ENCODE results near the gene TNN. TPM values are rescaled to one million over a fixed set of nuclear protein-coding genes. Genes with fewer than 3 reads are reported as not detected.

TNN gene
- polyA plus RNA-seq, 1 donor (not counting 4 experiments of a cell fraction or from before 2014, with no cell fraction given): not detected

DNA sequence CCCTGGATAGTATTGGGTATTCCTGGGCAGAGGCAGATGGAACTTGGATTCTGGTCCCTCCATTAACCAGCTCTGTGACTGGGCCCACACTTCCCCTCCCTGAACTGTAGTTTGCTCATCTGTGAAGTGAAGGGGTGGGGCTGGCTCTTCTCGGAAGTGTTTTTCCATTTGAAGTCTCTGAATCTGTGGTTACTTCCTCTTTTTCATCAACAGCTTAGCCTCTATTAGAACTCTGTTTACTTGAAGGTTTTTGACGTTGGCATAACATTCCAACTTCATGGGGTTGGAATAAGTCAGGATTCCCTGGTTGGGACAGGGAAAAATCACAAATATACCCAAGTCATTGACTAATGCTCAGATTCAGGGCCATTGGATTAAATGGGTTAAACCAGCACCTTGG, 121.3 kb downstream of the TNN start:
- Histone ChIP-seq H2AFZ (ENCODE audit: control insufficient read depth, low read length) (no peak overlapping the region), H3K9ac (ENCODE audit: control insufficient read depth, extremely low read depth, insufficient read depth, low read length) (no peak overlapping the region), H3K4me2 (ENCODE audit: control insufficient read depth, extremely low read depth, insufficient read depth, low read depth, low read length) (peak overlapping the region; percentile 17), H4K20me1 (ENCODE audit: control insufficient read depth, extremely low read depth, insufficient read depth, low read length) (peaks cover 7% of the 10 kb centered on the region), H3K4me3 (ENCODE audit: control insufficient read depth in 2 of 3, extremely low read depth in 1 of 3, insufficient read depth in 2 of 3, low read depth in 1 of 3, low read length in 3 of 3) (no peak overlapping the region), H3K79me2 (ENCODE audit: control insufficient read depth, insufficient read depth, low read length) (peaks cover 85% of the 10 kb centered on the region), H3K27ac (ENCODE audit: control insufficient read depth, insufficient read depth, low read length) (no peak overlapping the region), H3K27me3 (ENCODE audit: control insufficient read depth, extremely low read depth, insufficient read depth, low read length) (no peaks in the 10 kb centered on the region), H3K4me1 (ENCODE audit: control insufficient read depth, extremely low read depth, insufficient read depth, low read length) (peaks cover 33% of the 10 kb centered on the region), H3K36me3 (ENCODE audit: control insufficient read depth in 2 of 2, extremely low read depth in 1 of 2, insufficient read depth in 2 of 2, low read length in 2 of 2) (peaks cover 7 to 28% of the 10 kb centered on the region in 2 experiments), H3K9me3 (ENCODE audit: control insufficient read depth, low read depth, low read length) (no peaks in the 10 kb centered on the region), H3K9me1 (ENCODE audit: control insufficient read depth, extremely low read depth, insufficient read depth, low read length) (no peaks in the 10 kb centered on the region)
- FAIRE-seq (peak; percentile 20), DNase-seq (ENCODE audit: low read depth, low spot score) (no peak)
- dilution Hi-C loops (cut with MboI; ENCODE audit: extremely low pct_ligation_motif_present, low sequenced_read_pairs): no loop called here
- TF ChIP-seq EZH2 (IDR thresholded peaks at IDR 0.05; ENCODE audit: low read length): no peak
- TF ChIP-seq, protein P1, sequence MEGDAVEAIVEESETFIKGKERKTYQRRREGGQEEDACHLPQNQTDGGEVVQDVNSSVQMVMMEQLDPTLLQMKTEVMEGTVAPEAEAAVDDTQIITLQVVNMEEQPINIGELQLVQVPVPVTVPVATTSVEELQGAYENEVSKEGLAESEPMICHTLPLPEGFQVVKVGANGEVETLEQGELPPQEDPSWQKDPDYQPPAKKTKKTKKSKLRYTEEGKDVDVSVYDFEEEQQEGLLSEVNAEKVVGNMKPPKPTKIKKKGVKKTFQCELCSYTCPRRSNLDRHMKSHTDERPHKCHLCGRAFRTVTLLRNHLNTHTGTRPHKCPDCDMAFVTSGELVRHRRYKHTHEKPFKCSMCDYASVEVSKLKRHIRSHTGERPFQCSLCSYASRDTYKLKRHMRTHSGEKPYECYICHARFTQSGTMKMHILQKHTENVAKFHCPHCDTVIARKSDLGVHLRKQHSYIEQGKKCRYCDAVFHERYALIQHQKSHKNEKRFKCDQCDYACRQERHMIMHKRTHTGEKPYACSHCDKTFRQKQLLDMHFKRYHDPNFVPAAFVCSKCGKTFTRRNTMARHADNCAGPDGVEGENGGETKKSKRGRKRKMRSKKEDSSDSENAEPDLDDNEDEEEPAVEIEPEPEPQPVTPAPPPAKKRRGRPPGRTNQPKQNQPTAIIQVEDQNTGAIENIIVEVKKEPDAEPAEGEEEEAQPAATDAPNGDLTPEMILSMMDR (optimal IDR thresholded peaks at IDR 0.05 in 1 of 3, IDR thresholded peaks at IDR 0.05 in 1 of 3, conservative IDR thresholded peaks at IDR 0.05 in 1 of 3; ENCODE audit: extremely low read depth in 1 of 3, insufficient read depth in 2 of 3, low read length in 3 of 3): no peak

DNA sequence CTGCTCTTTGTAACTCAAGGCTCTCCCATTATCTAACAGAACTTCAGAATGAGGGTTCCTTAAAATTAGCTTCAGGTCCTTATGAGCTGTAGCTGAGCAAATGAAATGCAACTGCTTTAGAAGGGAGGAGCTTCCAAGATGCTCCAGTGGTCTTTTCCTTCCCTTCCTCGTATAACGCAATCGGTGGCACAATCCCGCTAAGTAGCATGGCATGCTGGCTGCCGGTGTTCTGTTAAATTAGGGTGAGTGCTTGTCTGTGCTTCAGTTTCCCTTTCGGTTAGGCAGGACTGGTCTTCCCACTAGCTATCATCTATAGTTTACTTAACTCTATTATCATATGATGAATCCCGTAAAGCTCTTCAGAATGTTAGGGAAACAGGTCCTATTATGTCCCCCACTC, 124.0 kb downstream of the TNN start:
- Histone ChIP-seq H3K4me1 (ENCODE audit: control insufficient read depth, extremely low read depth, insufficient read depth, low read length) (peaks cover 60% of the 10 kb centered on the region), H3K79me2 (ENCODE audit: control insufficient read depth, insufficient read depth, low read length) (peaks cover 57% of the 10 kb centered on the region), H3K27ac (ENCODE audit: control insufficient read depth, insufficient read depth, low read length) (peak overlapping the region; percentile 93), H3K4me3 (ENCODE audit: control insufficient read depth in 2 of 3, extremely low read depth in 1 of 3, insufficient read depth in 2 of 3, low read depth in 1 of 3, low read length in 3 of 3) (peak overlapping the region; percentile 64 to 94 (median 92)), H3K9me3 (ENCODE audit: control insufficient read depth, low read depth, low read length) (no peaks in the 10 kb centered on the region), H3K9ac (ENCODE audit: control insufficient read depth, extremely low read depth, insufficient read depth, low read length) (peak overlapping the region; percentile 90), H4K20me1 (ENCODE audit: control insufficient read depth, extremely low read depth, insufficient read depth, low read length) (peaks cover 6% of the 10 kb centered on the region), H3K27me3 (ENCODE audit: control insufficient read depth, extremely low read depth, insufficient read depth, low read length) (no peaks in the 10 kb centered on the region), H3K9me1 (ENCODE audit: control insufficient read depth, extremely low read depth, insufficient read depth, low read length) (no peaks in the 10 kb centered on the region), H3K4me2 (ENCODE audit: control insufficient read depth, extremely low read depth, insufficient read depth, low read depth, low read length) (peak overlapping the region; percentile 98), H3K36me3 (ENCODE audit: control insufficient read depth in 2 of 2, extremely low read depth in 1 of 2, insufficient read depth in 2 of 2, low read length in 2 of 2) (peaks cover 4 to 28% of the 10 kb centered on the region in 2 experiments), H2AFZ (ENCODE audit: control insufficient read depth, low read length) (no peak overlapping the region)
- dilution Hi-C loops (cut with MboI; ENCODE audit: extremely low pct_ligation_motif_present, low sequenced_read_pairs): no loop called here
- DNase-seq (ENCODE audit: low read depth, low spot score) (no peak), FAIRE-seq (no peak)
- no peak for TF ChIP-seq EZH2 (IDR thresholded peaks at IDR 0.05; ENCODE audit: low read length)
- TF ChIP-seq, protein P1 (optimal IDR thresholded peaks at IDR 0.05 in 1 of 3, IDR thresholded peaks at IDR 0.05 in 1 of 3, conservative IDR thresholded peaks at IDR 0.05 in 1 of 3; ENCODE audit: extremely low read depth in 1 of 3, insufficient read depth in 2 of 3, low read length in 3 of 3): no peak

Data from keratinocyte (primary cell).